ENCODE results near the gene NR1I2.

GRCh38 chr3:119859728-119860127 lies 77.8 kb downstream of the NR1I2 start:
- TF ChIP-seq POLR2A (IDR thresholded peaks at IDR 0.05) (no peak), EP300 (IDR thresholded peaks at IDR 0.05) (no peak)
